Stimulated activated CD4-positive, alpha-beta T cell treated with anti-CD3 and anti-CD28 coated beads, Interleukin-12 subunit alpha, Interleukin-12 subunit beta, amount 100 ng/mL, for 48 hours (primary cell): Measurements from ENCODE around the gene TXNDC9.
"Not testable (repeated sequence)": the region's sequence is repeated elsewhere in the genome, so short reads cannot be mapped to it uniquely, and the experiment has no call there.

Experiments used
- DNase-seq, 3 donors: peaks; one replicate each; pipeline ENCODE4 v3.0.0-alpha.2; 2020; ENCODE audit warnings: low read depth in 2 of 3, low spot score in 1 of 3

The TXNDC9 gene, protein sequence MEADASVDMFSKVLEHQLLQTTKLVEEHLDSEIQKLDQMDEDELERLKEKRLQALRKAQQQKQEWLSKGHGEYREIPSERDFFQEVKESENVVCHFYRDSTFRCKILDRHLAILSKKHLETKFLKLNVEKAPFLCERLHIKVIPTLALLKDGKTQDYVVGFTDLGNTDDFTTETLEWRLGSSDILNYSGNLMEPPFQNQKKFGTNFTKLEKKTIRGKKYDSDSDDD

DNA sequence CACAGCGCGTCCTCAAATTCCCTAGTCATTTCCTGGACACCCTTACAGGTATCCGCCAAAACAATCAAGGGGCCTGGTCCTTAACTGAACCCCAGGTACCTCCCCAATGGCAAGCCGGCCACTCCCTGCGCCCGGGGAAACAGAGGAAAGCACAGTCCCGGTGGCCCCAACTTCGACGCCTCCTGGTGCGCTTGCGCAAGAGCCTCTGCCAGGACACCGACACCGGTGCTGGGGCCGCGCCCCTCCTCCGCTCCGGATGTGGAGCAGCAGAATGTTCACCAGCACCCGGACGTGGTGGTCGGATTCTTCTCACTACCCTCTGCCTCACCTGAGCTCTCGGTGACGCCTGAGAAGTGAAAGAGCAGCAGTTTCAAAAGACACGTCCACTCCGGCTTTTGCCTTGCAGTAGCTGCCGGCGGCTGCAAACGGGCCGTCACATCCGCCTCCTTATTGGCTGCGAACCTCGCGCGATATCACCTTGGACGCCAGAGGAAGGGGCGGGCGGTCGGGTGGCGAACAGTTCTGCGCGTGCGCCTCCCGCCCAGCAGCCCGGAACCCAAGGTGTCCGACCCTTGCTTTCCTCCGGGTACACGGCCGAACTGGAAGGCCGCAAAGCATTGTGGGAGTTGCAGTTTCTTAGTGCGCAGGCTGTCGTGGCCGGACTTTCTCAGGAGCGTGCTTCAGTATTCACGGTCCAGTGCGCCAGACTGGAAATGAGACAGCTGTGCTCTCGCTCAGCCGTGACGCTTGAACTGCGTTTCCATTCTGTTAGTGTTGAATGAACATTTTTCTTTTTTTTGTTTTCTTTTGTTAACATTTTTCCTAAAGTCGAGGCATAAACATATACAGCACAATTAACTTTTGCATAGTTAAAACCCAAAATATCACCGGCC is at the start of gene TXNDC9:
TXNDC9 (minus strand) TSS at position 423 of the 893 bp plus-strand sequence. CDS start 3,123 bp downstream, outside the sequence.
- peak; percentile 96 to 97 (median 96) for DNase-seq

DNA sequence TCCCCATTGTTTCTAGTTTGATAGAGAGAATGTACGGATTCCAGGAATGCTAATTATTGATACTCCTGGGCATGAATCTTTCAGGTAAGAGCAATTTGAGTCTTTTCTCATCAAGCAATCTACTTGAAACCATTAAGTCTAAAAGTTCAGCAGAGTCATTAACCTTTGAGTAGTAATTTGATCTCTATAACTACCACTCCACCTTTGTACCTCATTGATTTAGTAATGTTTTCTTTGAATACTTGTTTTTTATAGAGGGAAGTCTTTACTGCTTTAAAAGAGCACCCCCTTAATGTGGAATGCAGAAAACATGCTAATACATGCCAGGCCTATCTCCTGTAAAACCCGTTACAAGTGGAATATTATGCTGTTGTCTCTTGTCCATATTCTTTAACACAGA is 46.0 kb upstream of the TXNDC9 start:
- DNase-seq, result no peak

DNA sequence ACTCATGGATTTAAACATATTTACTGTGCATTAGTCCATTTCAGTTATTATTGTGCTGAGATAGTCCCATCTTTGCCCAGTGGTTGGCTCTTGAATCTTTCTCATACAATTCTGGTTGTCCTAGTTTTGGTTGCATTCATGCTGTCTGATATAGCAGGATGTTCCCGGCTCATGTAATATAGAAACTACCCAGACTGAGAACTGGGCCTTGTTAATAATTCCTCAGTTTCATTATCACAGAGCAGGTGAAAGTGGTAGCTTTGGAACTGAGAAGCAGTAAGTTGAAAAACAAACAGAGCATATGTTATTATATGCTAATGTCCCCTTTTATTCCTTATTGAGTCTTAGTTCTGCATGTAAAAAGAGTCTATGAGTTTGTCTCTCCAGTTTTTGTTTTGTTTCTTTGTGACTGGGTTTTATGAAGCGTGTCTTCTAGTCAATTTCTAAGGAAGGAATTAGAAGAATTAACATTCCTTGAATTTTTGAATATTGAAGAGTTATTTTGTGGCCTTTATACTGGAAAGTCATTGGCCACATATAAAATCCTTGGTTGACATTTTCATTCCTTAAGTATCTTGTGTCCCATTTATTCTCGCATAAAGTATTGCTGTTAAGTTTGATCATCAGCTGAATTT is 44.4 kb upstream of the TXNDC9 start:
- DNase-seq, result no peak

DNA sequence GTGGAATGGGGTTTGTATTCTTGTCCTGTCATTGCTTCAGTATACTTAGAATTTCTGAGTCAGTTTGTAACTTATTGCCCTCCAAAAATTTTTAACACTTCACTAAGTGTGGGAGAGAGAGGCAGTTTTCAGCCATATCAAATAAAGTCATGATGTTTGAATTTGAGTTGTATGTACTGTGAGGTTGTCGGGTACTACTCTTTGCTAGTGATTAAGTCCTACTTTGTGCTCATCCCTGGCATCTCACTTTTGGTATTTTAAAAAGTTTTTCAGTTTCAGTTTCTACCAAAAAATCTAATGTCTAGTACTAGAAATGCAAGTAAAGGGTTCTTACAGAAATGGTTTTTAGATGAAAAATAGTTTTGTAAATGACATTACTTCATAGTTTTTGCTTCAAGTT is 41.7 kb upstream of the TXNDC9 start:
- DNase-seq, result no peak

DNA sequence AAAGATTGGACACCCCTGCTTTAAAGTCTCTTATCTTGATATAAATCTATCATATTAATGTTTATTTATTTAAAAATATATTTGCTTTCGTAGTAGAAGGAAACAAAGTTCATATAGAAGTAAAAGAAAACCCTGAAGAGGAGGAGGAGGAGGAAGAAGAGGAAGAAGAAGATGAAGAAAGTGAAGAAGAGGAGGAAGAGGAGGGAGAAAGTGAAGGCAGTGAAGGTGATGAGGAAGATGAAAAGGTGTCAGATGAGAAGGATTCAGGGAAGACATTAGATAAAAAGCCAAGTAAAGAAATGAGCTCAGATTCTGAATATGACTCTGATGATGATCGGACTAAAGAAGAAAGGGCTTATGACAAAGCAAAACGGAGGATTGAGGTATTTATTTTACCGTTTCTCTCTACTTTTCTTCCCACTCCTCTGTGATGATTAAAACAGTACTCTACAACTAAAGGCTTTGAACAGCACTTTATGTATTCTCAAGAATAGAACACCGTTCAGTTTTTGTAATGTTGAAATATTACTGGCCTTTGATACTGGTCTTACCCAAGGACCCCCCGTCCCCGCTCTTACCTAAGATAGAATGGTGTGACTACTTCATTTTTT is 40.2 kb upstream of the TXNDC9 start:
- DNase-seq, result no peak

DNA sequence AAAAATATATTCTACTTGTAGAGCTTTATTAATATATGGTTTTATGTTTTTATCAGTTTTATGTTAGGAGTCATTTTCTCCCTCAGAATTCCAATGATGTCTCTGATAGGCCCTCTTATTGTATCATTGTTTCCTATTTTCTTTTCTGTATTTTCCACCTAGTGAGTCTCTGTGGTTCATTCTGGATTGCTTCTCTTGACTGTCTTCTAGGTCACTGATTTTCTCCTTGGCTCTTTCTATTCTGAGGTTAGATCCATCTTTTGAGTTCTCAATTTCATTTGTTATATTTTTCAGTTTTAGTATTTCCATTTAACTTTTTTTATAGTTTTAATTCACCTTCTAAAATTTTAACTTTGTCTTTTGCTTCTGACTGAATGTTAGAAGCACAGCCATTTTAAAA is 38.6 kb upstream of the TXNDC9 start:
- no peak for DNase-seq

DNA sequence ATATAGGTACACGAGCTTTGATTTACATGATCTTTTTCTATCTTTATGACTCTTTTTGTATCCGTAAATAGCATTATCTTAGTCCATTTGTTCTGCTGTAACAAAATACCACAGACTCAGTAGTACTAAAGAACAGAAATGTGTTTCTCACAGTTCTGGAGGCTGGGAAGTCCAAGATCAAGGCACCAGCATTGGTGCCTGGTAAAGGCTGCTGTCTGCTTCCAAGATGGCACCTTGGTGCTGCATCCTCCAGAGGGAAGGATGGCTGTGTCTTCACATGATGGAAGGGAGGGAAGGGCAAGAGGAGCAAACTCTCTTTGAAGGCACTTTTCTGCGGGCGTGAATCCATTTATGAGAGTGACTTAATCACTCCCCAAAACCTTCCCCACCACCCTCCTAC is 37.0 kb upstream of the TXNDC9 start:
- DNase-seq, result no peak

DNA sequence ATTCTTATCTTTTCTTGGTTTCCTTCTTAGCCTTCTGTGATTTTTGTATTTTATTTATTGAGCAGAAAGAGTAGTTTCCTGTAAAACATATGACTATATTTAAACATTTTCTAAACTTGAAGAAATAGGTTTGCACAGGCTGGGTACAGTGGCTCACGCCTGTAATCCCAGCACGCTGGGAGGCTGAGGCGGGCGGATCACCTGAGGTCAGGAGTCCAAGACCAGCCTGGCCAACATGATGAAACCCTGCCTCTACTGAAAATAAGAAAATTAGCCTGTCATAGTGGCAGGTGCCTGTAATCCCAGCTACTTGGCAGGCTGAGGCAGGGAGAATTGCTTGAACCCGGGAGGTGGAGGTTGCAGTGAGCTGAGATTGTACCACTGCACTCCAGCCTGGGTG is 32.7 kb upstream of the TXNDC9 start:
- DNase-seq, result not testable (repeated sequence)

DNA sequence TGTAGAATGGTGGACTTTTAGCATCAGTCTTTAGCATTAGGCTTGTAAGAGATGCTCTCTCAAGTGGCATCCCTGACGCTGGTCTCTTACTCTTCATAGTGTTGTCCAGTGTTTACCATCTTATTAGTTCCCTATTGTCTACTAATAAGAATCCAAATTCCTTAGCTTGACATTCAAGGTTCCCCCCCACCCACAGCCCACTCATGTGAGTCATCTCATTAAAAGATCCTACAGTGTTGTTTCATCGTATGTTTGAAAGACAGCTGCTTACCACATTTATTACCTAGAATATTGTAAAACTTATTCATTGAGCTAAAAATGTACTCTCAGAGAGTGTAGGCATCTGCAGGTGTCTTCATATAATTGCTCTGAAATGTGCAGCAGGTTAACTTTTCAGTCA is 29.5 kb upstream of the TXNDC9 start:
- no peak for DNase-seq

DNA sequence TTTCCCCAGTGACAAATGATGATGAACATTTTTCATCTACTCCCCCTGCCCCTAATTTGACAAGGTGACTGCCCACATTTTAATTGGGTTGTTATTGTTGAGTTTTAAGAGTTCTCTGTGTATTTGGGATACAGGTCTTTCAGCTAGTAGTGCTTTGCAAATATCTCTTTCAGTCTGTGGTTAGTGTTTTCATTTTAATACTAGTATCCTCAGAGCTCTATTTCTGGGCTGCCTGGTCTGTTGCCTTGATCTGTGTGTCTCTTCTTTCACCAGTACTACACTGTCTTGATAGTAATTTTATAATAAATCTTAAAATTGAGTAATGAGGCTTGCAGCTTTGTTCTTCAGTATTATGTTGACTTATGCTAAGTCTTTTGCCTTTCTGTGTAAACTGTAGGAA is 20.7 kb upstream of the TXNDC9 start:
- no peak for DNase-seq

DNA sequence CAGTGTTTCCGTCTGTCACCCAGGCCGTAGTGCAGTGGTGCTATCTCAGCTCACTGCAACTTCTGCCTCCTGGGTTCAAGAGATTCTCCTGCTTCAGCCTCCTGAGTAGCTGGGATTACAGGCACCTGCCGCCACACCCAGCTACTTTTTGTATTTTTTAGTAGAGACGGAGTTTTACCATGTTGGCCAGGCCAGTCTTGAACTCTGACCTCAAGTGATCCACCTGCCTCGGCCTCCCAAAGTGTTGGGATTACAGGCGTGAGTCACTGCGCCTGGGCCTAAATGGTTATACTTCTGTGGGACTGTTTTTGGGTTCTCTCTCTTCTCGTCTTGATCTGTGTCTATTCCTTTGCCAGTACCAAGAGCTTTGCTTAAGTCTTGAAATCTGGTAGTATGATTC is 18.7 kb upstream of the TXNDC9 start:
- DNase-seq, result not testable (repeated sequence)

DNA sequence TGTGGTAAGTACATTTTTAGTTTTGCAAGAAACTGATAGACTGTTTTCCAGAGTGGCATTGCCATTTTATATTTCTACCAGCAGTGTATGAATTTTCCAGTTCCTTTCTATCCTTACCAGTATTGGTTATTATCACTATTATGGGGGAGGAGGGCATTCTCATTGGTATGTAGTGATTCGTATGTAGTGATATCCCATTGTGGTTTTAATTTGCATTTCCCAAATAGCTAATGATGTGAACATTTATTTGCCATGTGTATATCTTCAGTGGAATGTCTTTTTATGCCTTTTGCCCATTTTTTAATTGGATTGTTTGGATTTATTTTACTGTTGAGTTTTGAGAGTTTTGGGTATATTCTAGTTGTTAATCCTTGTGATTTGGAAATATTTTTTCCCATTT is 17.9 kb upstream of the TXNDC9 start:
- DNase-seq, result no peak

DNA sequence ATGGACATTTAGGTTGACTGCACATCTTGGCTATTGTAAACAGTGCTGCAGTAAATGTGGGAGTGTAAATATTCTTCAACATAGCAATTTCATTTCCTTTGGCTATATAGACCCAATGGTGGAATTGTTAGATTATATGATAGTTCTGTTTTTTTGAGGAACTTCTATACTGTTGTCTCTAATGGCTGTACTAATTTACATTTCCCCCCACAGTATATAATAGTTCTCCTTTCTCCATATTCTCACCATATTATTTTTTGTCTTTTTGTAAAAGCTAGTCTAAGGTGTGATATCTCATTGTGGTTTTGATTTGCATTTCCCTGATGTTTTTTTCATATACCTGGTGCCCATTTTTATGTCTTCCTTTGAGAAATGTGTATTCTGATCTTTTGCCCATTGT is 14.1 kb upstream of the TXNDC9 start:
- no peak for DNase-seq

DNA sequence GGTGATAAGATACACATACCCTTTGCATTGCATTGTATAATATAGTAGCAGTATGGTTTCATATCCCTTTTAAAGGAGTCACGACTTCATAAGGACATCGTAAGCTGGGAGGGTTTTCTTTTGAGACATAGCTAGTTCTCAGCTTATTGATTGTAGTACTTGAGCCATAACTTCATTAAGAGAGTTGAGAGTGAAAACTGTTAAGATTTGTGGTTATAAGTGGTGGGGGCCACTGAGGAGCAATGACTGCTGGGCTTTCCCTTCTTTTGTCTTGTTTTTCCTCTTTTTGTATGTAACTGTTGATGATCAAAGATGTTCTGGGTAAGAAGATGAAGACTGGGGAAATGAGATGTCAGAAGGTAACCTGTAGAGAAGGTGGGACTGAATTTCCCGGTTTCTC is 12.0 kb upstream of the TXNDC9 start:
- DNase-seq, result no peak

DNA sequence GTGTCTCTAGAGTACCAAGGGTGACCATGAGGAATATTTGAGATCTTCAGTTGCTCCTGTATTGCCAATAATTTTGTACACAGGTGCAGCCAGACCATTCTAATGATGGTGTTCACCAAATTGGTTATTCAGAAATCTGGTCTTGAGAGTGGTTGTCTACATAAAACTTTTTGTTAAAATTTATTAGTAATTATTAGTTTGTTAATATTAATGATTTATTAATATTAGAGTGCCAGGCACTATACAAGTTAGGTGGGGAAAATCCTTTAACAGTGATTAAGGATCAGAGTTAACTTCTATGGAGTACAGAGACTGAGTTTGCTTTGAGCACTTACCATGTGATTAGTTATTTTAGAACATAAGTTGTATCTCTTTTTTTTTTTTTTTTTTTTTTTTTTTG is 10.1 kb upstream of the TXNDC9 start:
- DNase-seq, result no peak

DNA sequence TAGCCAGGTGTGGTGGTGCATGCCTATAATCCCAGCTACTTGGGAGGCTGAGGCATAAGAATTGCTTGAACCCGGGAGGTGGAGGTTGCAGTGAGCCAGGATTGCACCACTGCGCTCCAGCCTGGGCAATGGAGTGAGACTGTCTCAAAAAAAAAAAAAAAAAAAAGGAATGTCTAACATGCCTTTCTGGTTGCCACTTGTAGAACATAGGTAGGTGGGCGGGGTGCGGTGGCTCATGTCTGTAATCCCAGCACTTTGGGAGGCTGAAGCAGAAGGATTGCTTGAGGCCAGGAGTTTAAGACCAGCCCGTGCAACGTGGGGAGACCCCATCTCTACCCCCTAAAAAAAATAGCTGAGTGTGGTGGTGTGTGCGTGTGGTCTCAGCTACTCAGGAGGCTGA is 9.3 kb upstream of the TXNDC9 start:
- not testable (repeated sequence) for DNase-seq

DNA sequence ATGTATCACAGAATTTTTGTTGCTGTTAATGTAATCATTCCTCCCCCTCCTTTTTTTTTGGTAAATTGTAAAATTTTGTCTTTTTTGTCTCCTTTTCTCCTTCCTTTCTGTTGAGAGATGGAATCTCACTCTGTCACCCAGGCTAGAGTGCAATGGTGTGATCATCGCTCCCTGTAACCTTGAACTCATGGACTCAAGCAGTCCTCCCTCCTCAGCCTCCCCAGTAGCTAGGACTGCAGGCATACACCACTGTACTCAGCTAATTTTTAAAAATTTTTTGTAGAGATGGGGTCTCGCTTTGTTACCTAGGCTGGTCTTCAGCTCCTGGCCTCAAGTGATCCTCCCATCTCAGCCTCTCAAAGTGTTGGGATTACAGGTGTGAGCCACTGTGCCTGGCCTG is 6.4 kb upstream of the TXNDC9 start:
- no peak for DNase-seq

DNA sequence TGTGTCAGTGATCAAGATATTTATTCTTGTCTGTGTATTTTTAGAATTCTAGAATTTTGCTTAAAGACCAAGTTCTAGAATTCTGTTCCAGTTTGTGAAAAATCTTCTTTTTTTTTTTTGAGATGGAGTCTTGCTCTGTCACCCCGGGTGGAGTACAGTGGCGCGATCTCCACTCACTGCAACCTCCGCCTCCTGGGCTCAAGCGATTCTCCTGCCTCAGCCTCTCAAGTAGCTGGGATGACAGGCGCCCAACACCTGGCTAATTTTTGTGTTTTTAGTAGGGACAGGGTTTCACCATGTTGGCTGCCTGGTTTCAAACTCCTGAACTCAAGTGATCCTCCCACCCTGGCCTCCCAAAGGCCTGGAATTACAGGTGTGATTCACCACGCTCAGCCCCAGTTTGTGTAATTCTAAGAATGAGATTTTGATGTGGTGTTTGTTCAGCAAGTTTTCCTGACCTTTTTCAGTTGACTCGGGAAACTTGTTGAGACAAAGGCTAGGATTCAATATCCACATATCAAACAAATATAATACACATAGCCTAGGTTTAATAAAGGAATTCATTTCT is 4.6 kb upstream of the TXNDC9 start:
- no peak for DNase-seq

DNA sequence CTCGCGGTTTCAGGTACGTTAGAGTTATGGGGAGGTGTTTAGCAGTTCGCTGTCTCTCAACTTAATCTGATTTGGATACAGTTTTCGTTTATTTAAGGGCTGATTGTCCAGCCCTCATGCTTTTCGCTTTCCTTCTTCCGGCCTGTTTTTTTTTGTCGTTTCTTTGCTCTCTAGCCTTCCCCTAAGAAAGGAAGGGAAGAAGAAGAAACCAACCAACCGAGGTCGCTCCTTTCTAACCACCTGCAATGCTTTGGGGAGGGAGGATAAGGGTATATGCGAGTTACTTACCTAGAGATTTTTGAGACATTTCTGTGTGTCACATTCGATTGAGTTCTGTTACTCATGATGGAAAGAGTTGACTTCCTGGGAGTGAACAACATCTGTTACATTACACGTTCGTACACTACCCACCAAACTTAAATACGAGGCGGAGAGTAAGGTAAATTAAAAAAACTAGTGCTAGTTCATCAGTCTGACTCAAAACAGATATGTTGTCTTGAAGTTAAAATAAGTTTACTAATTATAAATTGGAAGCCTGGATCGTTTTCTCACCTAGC is 2.0 kb upstream of the TXNDC9 start:
- no peak for DNase-seq

DNA sequence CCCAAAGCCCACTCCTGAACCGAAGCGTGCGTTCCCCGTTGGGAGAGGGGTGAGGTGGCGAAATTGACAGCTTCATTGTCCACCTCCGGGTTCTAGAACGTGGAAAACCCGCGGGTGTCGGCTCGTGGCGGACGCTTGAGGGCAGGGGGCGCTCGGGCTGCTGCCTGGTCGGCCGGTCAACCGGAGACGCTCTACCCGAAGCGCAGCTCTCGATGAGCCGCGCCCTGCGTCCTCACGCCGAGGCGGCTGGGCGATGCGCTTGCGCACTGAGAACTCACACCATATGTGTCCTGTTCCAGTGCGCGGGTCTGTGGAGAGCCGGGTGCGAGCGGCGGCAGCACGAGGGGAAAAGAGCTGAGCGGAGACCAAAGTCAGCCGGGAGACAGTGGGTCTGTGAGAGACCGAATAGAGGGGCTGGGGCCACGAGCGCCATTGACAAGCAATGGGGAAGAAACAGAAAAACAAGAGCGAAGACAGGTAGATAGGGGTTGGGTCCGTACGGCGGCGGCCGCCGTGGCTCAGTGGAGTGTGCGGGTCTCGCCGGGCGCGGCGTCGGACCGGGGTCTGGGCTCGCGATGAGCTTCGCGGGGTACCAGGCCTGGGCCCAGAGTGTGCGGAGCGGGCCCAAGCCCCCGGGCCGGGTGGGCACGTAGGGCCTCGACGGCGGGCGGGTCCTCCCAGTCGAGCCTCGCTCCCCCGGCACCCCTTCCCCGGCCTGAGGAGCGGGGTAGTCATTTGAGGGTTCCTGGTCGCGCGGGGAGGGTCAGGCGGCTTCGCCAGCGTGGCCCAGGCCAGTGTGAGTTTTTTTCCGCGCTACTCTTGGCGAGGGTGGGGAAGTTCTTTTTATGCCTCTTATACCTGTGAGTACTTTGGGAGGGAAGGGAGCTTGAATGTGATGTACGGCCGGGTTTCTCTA is 1.2 kb upstream of the TXNDC9 start, which contains the start of gene EIF5B:
EIF5B (plus strand) TSS at position 277 of the 916 bp plus-strand sequence; CDS start at position 443, 166 bp downstream.
- DNase-seq, result peak; percentile 79 to 93 (median 90)
